H1 (cell line): Measurements from ENCODE around the gene FXR2. TPM values are rescaled to one million over a fixed set of nuclear protein-coding genes. Genes with fewer than 3 reads are reported as not detected.

Experiments used
- ASH2L ChIP-seq: fragments of 200-600, 300-600 bp; sonication (generic); IDR thresholded peaks from one replicate; pipeline ENCODE4 v1.7.1; 2017; ENCODE audit warnings: low read length
- BACH1 ChIP-seq: IDR thresholded peaks from 2 replicates; pipeline ENCODE4 v1.6.1; 2012; ENCODE audit warnings: low read length, improper control_type of control experiment
- GABPA ChIP-seq: IDR thresholded peaks from 2 replicates; pipeline ENCODE4 v1.6.1; 2011; ENCODE audit warnings: mild to moderate bottlenecking, low read length, moderate library complexity, borderline replicate concordance; ENCODE audit not compliant: insufficient read depth
- HDAC6 ChIP-seq: IDR thresholded peaks from one replicate; pipeline ENCODE4 v1.7.1; 2012; ENCODE audit warnings: low read depth, mild to moderate bottlenecking, inconsistent platforms, low read length, moderate library complexity
- POLR2A ChIP-seq, 2 experiments: IDR thresholded peaks; 1 replicate in 1 of 2; 2 replicates in 1 of 2; pipeline ENCODE4 v1.6.1; 2011; ENCODE audit warnings: low read depth in 2 of 2, low read length in 2 of 2, mild to moderate bottlenecking in 2 of 2; ENCODE audit errors: control extremely low read depth in 1 of 2
- SP2 ChIP-seq: IDR thresholded peaks from 2 replicates; pipeline ENCODE4 v1.6.1; 2012; ENCODE audit warnings: mild to moderate bottlenecking, low read length, inconsistent platforms
- TCF12 ChIP-seq: IDR thresholded peaks from 2 replicates; pipeline ENCODE4 v1.6.1; 2011; ENCODE audit warnings: low read depth, mild to moderate bottlenecking, low read length
- polyA plus RNA-seq, 7 experiments: library from polyadenylated mRNA; depleted of rRNA in 3 of 7; stranded (reverse) in 5 of 7; unstranded in 2 of 7; fragments of >200 nt in 5 of 7; fragments of 200-250 nt in 2 of 7; gene quantifications; 1 replicate in 5 of 7; 2 replicates in 1 of 7; 4 replicates in 1 of 7; pipeline versions ENCODE4 v1.2.1 to v1.2.3, GENCODE V29; 2011 to 2013; ENCODE audit warnings: missing spikeins in 2 of 7, mixed read lengths in 2 of 7
- total RNA-seq: library from RNA; stranded (reverse); fragmentation: NEBNext Ultra II Directional; extraction: Animal tissue kit (Norgen Biotek cat#: 25700); gene quantifications from 2 replicates; pipeline ENCODE4 v1.2.1, GENCODE V29; 2021
- TF ChIP-seq, protein P1 (sequence below): fragments of 300-600 bp; sonication (generic); IDR thresholded peaks from 2 replicates; pipeline ENCODE4 v1.7.1; 2012; ENCODE audit warnings: low read length, moderate library complexity, mild to moderate bottlenecking, inconsistent platforms; ENCODE audit not compliant: insufficient replicate concordance
- TF ChIP-seq, protein P2 (sequence below): IDR thresholded peaks from 2 replicates; pipeline ENCODE4 v1.6.1; 2012; ENCODE audit warnings: inconsistent platforms

Gene FXR2
- total and polyA plus RNA-seq, 2 of the 8 experiments (the other 6 are each of a cell fraction or from before 2014, with no cell fraction given), result 26.2 to 44.0 TPM

DNA sequence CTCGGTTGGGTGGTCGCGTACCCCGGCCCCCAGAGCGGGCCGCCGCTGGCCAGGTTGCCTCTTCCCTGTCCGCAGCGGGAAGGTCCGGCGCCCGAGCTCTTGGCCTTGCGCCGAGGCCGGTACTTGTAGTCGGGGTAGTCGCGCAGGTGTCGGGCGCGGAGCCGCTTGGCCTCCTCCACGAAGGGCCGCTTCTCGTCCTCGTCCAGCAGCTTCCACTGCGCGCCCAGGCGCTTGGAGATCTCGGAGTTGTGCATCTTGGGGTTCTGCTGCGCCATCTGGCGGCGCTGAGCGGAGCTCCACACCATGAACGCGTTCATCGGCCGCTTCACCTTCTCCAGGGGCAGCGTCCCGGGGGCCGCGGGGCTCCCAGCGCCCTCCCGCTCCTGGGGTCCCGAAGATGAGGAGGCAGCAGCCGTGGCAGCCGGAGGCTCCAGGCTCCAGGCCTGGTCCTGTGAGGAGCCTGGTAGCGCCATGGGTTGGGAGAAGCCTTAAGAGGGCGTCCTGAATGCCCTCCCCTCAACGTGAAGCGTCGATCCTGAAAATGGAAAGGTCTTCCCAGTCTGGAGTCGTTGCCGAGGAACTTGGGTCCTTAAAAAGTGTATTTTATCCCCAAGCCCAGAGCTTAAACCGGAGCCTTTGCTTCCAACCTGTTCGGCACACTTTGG is 25.4 kb downstream of the FXR2 start (continued):
- TF ChIP-seq, protein P1, sequence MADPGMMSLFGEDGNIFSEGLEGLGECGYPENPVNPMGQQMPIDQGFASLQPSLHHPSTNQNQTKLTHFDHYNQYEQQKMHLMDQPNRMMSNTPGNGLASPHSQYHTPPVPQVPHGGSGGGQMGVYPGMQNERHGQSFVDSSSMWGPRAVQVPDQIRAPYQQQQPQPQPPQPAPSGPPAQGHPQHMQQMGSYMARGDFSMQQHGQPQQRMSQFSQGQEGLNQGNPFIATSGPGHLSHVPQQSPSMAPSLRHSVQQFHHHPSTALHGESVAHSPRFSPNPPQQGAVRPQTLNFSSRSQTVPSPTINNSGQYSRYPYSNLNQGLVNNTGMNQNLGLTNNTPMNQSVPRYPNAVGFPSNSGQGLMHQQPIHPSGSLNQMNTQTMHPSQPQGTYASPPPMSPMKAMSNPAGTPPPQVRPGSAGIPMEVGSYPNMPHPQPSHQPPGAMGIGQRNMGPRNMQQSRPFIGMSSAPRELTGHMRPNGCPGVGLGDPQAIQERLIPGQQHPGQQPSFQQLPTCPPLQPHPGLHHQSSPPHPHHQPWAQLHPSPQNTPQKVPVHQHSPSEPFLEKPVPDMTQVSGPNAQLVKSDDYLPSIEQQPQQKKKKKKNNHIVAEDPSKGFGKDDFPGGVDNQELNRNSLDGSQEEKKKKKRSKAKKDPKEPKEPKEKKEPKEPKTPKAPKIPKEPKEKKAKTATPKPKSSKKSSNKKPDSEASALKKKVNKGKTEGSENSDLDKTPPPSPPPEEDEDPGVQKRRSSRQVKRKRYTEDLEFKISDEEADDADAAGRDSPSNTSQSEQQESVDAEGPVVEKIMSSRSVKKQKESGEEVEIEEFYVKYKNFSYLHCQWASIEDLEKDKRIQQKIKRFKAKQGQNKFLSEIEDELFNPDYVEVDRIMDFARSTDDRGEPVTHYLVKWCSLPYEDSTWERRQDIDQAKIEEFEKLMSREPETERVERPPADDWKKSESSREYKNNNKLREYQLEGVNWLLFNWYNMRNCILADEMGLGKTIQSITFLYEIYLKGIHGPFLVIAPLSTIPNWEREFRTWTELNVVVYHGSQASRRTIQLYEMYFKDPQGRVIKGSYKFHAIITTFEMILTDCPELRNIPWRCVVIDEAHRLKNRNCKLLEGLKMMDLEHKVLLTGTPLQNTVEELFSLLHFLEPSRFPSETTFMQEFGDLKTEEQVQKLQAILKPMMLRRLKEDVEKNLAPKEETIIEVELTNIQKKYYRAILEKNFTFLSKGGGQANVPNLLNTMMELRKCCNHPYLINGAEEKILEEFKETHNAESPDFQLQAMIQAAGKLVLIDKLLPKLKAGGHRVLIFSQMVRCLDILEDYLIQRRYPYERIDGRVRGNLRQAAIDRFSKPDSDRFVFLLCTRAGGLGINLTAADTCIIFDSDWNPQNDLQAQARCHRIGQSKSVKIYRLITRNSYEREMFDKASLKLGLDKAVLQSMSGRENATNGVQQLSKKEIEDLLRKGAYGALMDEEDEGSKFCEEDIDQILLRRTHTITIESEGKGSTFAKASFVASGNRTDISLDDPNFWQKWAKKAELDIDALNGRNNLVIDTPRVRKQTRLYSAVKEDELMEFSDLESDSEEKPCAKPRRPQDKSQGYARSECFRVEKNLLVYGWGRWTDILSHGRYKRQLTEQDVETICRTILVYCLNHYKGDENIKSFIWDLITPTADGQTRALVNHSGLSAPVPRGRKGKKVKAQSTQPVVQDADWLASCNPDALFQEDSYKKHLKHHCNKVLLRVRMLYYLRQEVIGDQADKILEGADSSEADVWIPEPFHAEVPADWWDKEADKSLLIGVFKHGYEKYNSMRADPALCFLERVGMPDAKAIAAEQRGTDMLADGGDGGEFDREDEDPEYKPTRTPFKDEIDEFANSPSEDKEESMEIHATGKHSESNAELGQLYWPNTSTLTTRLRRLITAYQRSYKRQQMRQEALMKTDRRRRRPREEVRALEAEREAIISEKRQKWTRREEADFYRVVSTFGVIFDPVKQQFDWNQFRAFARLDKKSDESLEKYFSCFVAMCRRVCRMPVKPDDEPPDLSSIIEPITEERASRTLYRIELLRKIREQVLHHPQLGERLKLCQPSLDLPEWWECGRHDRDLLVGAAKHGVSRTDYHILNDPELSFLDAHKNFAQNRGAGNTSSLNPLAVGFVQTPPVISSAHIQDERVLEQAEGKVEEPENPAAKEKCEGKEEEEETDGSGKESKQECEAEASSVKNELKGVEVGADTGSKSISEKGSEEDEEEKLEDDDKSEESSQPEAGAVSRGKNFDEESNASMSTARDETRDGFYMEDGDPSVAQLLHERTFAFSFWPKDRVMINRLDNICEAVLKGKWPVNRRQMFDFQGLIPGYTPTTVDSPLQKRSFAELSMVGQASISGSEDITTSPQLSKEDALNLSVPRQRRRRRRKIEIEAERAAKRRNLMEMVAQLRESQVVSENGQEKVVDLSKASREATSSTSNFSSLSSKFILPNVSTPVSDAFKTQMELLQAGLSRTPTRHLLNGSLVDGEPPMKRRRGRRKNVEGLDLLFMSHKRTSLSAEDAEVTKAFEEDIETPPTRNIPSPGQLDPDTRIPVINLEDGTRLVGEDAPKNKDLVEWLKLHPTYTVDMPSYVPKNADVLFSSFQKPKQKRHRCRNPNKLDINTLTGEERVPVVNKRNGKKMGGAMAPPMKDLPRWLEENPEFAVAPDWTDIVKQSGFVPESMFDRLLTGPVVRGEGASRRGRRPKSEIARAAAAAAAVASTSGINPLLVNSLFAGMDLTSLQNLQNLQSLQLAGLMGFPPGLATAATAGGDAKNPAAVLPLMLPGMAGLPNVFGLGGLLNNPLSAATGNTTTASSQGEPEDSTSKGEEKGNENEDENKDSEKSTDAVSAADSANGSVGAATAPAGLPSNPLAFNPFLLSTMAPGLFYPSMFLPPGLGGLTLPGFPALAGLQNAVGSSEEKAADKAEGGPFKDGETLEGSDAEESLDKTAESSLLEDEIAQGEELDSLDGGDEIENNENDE, result no peak
- TF ChIP-seq POLR2A (IDR thresholded peaks at IDR 0.05; ENCODE audit: control extremely low read depth in 1 of 2, low read depth in 2 of 2, low read length in 2 of 2) (peak in 1 of 2 experiments; percentile 59; a peak in 2 of 3 replicates), BACH1 (peak; percentile 32; the same call in 1 of the 2 replicates), ASH2L (no peak), HDAC6 (no peak), SP2 (no peak), GABPA (peak; percentile 74; the same call in 1 of the 2 replicates), TCF12 (no peak)
- TF ChIP-seq, protein P2, sequence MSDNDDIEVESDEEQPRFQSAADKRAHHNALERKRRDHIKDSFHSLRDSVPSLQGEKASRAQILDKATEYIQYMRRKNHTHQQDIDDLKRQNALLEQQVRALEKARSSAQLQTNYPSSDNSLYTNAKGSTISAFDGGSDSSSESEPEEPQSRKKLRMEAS, result peak; percentile 56; the same call in 1 of the 2 replicates
